A549 (cell line): Measurements from ENCODE around the gene DCAKD. TPM values are rescaled to one million over a fixed set of nuclear protein-coding genes. Genes with fewer than 3 reads are reported as not detected.

Experiments used
- ATAC-seq, 2 experiments: fragments of 200-7000 bp in 1 of 2; fragments of >200 bp in 1 of 2; cut with Nextera tagmentation in 1 of 2; cut with Tn5 transposase in 1 of 2; 3 replicates each; pipeline versions ENCODE4 v1.8.0 to v1.9.1; 2018 to 2020; ENCODE audit warnings: mild to moderate bottlenecking in 1 of 2, moderate library complexity in 1 of 2
- CTCF ChIA-PET: fragments of 300-600 bp; sonication (Branson Sonifier 250); formaldehyde crosslinking; extraction: SDS; loops from one replicate; lab custom pipeline; 2021; ENCODE audit warnings: antibody characterized with exemption, inconsistent platforms; lab: Yijun Ruan, JAX
- POLR2A ChIA-PET: fragments of 350-600 bp; formaldehyde crosslinking; extraction: SDS; loops from one replicate; lab custom pipeline; 2021; ENCODE audit warnings: antibody characterized with exemption, inconsistent platforms; lab: Yijun Ruan, JAX
- DNase-seq, 2 experiments: peaks; one replicate each; pipeline versions ENCODE4 v3.0.0 to v3.0.0-alpha.2; 2011 to 2016; ENCODE audit warnings: low read depth in 1 of 2, low spot score in 1 of 2
- FAIRE-seq: peaks from 2 replicates; lab custom pipeline; 2011; peaks lifted over from hg19 to GRCh38; lab: Jason Lieb, UNC
- H3K27ac ChIP-seq, 2 experiments: fragments of >200 bp; sonication (Bioruptor Twin); formaldehyde crosslinking; 3 replicates each; pipeline ENCODE4 v1.5.1; 2016 to 2017
- H3K4me1 ChIP-seq: fragments of >200 bp; sonication (Bioruptor Twin); formaldehyde crosslinking; 3 replicates; pipeline ENCODE4 v1.6.1; 2016
- H3K4me2 ChIP-seq: fragments of >200 bp; sonication (Bioruptor Twin); formaldehyde crosslinking; 3 replicates; pipeline ENCODE4 v1.6.1; 2016
- H3K4me3 ChIP-seq: fragments of >200 bp; sonication (Bioruptor Twin); formaldehyde crosslinking; 3 replicates; pipeline ENCODE4 v1.5.1; 2016
- H3K9me3 ChIP-seq: fragments of >200 bp; sonication (Bioruptor Twin); formaldehyde crosslinking; 3 replicates; pipeline ENCODE4 v1.6.1; 2016
- CBX2 ChIP-seq: fragments of 200-600 bp; sonication (generic); IDR thresholded peaks from 2 replicates; pipeline ENCODE4 v1.6.1; 2016; ENCODE audit warnings: low read depth, mild to moderate bottlenecking, borderline replicate concordance
- CBX8 ChIP-seq: fragments of 200-600 bp; sonication (generic); IDR thresholded peaks from 2 replicates; pipeline ENCODE4 v1.6.1; 2016
- CHD2 ChIP-seq: fragments of 150-350 bp; IDR thresholded peaks from 2 replicates; pipeline ENCODE4 v1.6.1; 2014; ENCODE audit warnings: low read length; ENCODE audit not compliant: partially characterized antibody
- E2F6 ChIP-seq: IDR thresholded peaks from 2 replicates; pipeline ENCODE4 v1.6.1; 2012; ENCODE audit warnings: low read depth, borderline replicate concordance
- FOSB ChIP-seq: fragments of 250-450 bp; sonication (Bioruptor Pico); IDR thresholded peaks from 2 replicates; pipeline ENCODE4 v1.5.0; 2020; ENCODE audit warnings: mild to moderate bottlenecking, moderate library complexity
- FOSL2 ChIP-seq, 2 experiments: fragments of 450-650 bp in 1 of 2; fragments of >200 bp in 1 of 2; sonication (Bioruptor Twin) in 1 of 2; formaldehyde crosslinking; IDR thresholded peaks; 2 replicates each; pipeline versions ENCODE4 v1.5.0 to v1.6.1; 2016 to 2020; ENCODE audit warnings: mild to moderate bottlenecking in 1 of 2, moderate library complexity in 1 of 2
- HDAC2 ChIP-seq: fragments of 200-600 bp; sonication (generic); IDR thresholded peaks from 2 replicates; pipeline ENCODE4 v1.6.1; 2016
- HMGXB4 ChIP-seq: fragments of 250-450 bp; sonication (Bioruptor Pico); IDR thresholded peaks from 2 replicates; pipeline ENCODE4 v1.5.0; 2021; ENCODE audit warnings: mild to moderate bottlenecking, moderate library complexity, borderline replicate concordance
- HOXB13 ChIP-seq: fragments of 250-450 bp; sonication (Bioruptor Pico); IDR thresholded peaks from 2 replicates; pipeline ENCODE4 v1.5.0; 2020; ENCODE audit warnings: low read depth, mild to moderate bottlenecking, moderate library complexity
- JUNB ChIP-seq: fragments of >200 bp; sonication (Bioruptor Twin); formaldehyde crosslinking; IDR thresholded peaks from 2 replicates; pipeline ENCODE4 v1.6.1; 2016
- NR3C1 ChIP-seq: fragments of >200 bp; sonication (Bioruptor Twin); formaldehyde crosslinking; IDR thresholded peaks from 3 replicates; pipeline ENCODE4 v1.6.1; 2017
- PHF8 ChIP-seq: fragments of 200-600 bp; sonication (generic); IDR thresholded peaks from 2 replicates; pipeline ENCODE4 v1.6.1; 2016; ENCODE audit warnings: low read depth, mild to moderate bottlenecking, antibody characterized with exemption, moderate library complexity, borderline replicate concordance
- RARB ChIP-seq: fragments of 250-450 bp; sonication (Bioruptor Pico); IDR thresholded peaks from 2 replicates; pipeline ENCODE4 v1.8.0; 2021; ENCODE audit warnings: mild to moderate bottlenecking, moderate library complexity
- RCOR1 ChIP-seq: fragments of 150-350 bp; IDR thresholded peaks from 2 replicates; pipeline ENCODE4 v1.6.1; 2014; ENCODE audit warnings: antibody characterized with exemption, low read length, low read depth
- RFX5 ChIP-seq: fragments of 450-650 bp; IDR thresholded peaks from 2 replicates; pipeline ENCODE4 v1.7.1; 2014; ENCODE audit warnings: antibody characterized with exemption, mild to moderate bottlenecking, moderate library complexity
- SMC3 ChIP-seq: fragments of >200 bp; sonication (Bioruptor Twin); formaldehyde crosslinking; IDR thresholded peaks from 3 replicates; pipeline ENCODE4 v1.6.1; 2018; ENCODE audit warnings: inconsistent platforms
- SREBF2 ChIP-seq: fragments of 450-650 bp; IDR thresholded peaks from 2 replicates; pipeline ENCODE4 v1.6.1; 2014; ENCODE audit warnings: mild to moderate bottlenecking, moderate library complexity
- ZFP36 ChIP-seq: fragments of 450-650 bp; IDR thresholded peaks from 2 replicates; pipeline ENCODE4 v1.6.1; 2014; ENCODE audit warnings: borderline replicate concordance; ENCODE audit not compliant: partially characterized antibody
- WGBS: methylation state at CpG from one replicate; pipeline ENCODE4 v1.1.6; 2017; ENCODE audit errors: missing lambda C conversion rate; 5-methylcytosine and 5-hydroxymethylcytosine counted together
- polyA plus RNA-seq, 4 experiments: library from polyadenylated mRNA; depleted of rRNA in 3 of 4; stranded (reverse); fragments of >200 nt; fragmentation: RNase III in 1 of 4; extraction: RNeasy Plus Mini Kit Qiagen cat#74134 plus additional on column Dnase treatment in 1 of 4; gene quantifications; 2 replicates in 3 of 4; 3 replicates in 1 of 4; pipeline ENCODE4 v1.2.3, GENCODE V29; 2011 to 2017
- TF ChIP-seq, protein P1 (sequence below): fragments of 250-450 bp; sonication (Bioruptor Pico); IDR thresholded peaks from 2 replicates; pipeline ENCODE4 v1.5.0; 2020; ENCODE audit warnings: low read depth, mild to moderate bottlenecking, moderate library complexity

DCAKD gene
- polyA plus RNA-seq, 2 of the 4 experiments (the other 2 are of a cell fraction) = 18.7 to 21.4 TPM

DNA sequence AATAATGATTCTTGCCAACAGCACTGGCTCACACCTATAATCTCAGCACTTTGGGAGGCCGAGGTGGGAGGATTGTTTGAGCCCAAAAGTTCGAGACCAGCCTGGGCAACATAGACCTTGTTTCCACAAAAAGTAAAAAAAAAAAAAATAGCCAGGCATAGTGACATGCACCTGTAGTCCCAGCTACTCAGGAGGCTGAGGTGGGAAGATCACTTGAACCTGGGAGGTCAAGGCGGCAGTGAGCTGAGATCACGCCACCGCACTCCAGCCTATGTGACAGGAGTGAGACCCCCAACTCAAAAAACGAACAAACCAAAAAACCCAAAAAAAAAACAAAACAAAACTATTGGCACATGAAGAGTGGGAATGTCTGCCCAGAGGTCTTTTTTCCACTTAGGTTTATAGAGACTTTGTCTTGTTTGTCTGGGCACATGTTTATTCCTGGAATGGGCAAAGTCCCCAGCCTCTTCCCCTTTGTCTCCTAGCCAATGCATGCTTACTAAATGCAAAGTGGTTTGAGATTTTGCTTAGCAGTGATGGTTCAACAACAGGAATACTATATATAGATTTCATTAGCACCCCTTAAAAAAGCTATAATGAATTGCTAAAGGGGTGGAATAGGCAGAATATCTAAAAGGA lies 35.6 kb upstream of the DCAKD start:
- ChIA-PET POLR2A (interaction anchor here (1.1 to 2.0 kb wide), 2 partner anchors 26 to 36 kb away, joined by 4 to 6 read pairs; partner anchors contain the start of gene NMT1), CTCF (interaction anchor here (0.7 to 30.6 kb wide), 7 partner anchors 11 to 167 kb away, joined by 3 to 742 read pairs (median 9); partner anchors contain the start of genes ACBD4 and PLCD3)
- H3K4me2 ChIP-seq = no peak overlapping the region
- no peaks in the 10 kb centered on the region for H3K9me3 ChIP-seq
- DNase-seq (no peak), FAIRE-seq (no peak), ATAC-seq (no peak)
- H3K4me1 ChIP-seq = peaks cover 21% of the 10 kb centered on the region
- TF ChIP-seq SMC3 = no peak
- TF ChIP-seq, protein P1, sequence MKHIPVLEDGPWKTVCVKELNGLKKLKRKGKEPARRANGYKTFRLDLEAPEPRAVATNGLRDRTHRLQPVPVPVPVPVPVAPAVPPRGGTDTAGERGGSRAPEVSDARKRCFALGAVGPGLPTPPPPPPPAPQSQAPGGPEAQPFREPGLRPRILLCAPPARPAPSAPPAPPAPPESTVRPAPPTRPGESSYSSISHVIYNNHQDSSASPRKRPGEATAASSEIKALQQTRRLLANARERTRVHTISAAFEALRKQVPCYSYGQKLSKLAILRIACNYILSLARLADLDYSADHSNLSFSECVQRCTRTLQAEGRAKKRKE (CRISPR knock-in tag) = no peak
- TF ChIP-seq FOSL2 (IDR thresholded peaks at IDR 0.05) = no peak
- no peak for TF ChIP-seq FOSL2 (CRISPR knock-in tag; IDR thresholded peaks at IDR 0.05)
- TF ChIP-seq HDAC2 = no peak
- TF ChIP-seq RCOR1 = no peak
- TF ChIP-seq RFX5 = no peak
- no peak for TF ChIP-seq SREBF2
- no peak for TF ChIP-seq JUNB
- TF ChIP-seq NR3C1 = no peak
- no peak for TF ChIP-seq ZFP36
- TF ChIP-seq CBX2 = no peak
- no peak for TF ChIP-seq FOSB (CRISPR knock-in tag)
- TF ChIP-seq CHD2 = no peak
- WGBS = 88% methylated on average over 6 of the region's 6 CpGs
- no peak overlapping the region for H3K27ac ChIP-seq
- H3K4me3 ChIP-seq = no peak overlapping the region

DNA sequence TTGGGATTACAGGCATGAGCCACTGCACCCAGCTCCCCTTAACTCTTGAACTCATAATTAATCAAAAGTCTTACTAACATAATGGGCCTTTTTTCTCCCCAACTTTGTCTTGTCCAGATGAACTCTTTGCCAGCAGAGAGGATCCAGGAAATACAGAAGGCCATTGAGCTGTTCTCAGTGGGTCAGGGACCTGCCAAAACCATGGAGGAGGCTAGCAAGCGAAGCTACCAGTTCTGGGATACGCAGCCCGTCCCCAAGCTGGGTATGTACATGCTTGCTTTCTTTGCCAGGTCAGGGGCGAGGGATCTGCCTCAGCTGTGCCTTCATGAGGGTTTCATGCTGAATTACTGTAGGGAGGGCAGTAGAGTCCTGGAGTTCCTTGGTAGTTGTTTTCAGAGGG lies 35.0 kb upstream of the DCAKD start:
- no peak overlapping the region for H3K4me3 ChIP-seq
- ChIA-PET POLR2A (interaction anchor here (1.1 to 2.0 kb wide), 2 partner anchors 10 to 25 kb away, joined by 4 to 6 read pairs; partner anchors contain the start of gene NMT1), CTCF (interaction anchor here (0.8 to 30.6 kb wide), 5 partner anchors 10 to 166 kb away, joined by 4 to 742 read pairs (median 9); partner anchors contain the start of genes ACBD4 and PLCD3)
- no peak overlapping the region for H3K27ac ChIP-seq
- H3K9me3 ChIP-seq = no peaks in the 10 kb centered on the region
- no peak for FAIRE-seq
- 95% methylated on average over 4 of the region's 4 CpGs for WGBS
- no peak for ATAC-seq
- no peak overlapping the region for H3K4me2 ChIP-seq
- peaks cover 16% of the 10 kb centered on the region for H3K4me1 ChIP-seq
- no peak for DNase-seq
- TF ChIP-seq E2F6 (no peak), RCOR1 (no peak), HOXB13 (CRISPR knock-in tag) (no peak), HDAC2 (no peak), PHF8 (no peak), CBX8 (no peak), ZFP36 (no peak), HMGXB4 (CRISPR knock-in tag) (no peak), RARB (CRISPR knock-in tag) (no peak)
